GM12878 (cell line): ENCODE results near the gene SRSF3. TPM values are rescaled to one million over a fixed set of nuclear protein-coding genes. Genes with fewer than 3 reads are reported as not detected.

ENCODE experiments used
- ATAC-seq: fragments of 200-7000 bp; cut with Tn5 transposase; 3 replicates; pipeline ENCODE4 v1.9.1; 2020; ENCODE audit warnings: mild to moderate bottlenecking, moderate library complexity
- BruUV-seq: library from RNA; stranded (reverse); fragments of 400-500 nt; replicated peaks from 2 replicates; lab custom pipeline; 2021; lab: Mats Ljungman, UMichigan
- CTCF ChIA-PET: fragments of 300-600 bp; sonication (Branson Sonifier 250); formaldehyde crosslinking; extraction: SDS; loops from one replicate; lab custom pipeline; 2021; ENCODE audit warnings: inconsistent platforms; lab: Yijun Ruan, JAX
- POLR2A ChIA-PET: fragments of 350-600 bp; formaldehyde crosslinking; extraction: SDS; loops from one replicate; lab custom pipeline; 2021; ENCODE audit warnings: inconsistent platforms; lab: Charles Lee
- RAD21 ChIA-PET: fragments of 300-600 bp; sonication (Branson Sonifier 250); formaldehyde crosslinking; loops from one replicate; lab custom pipeline; 2023; ENCODE audit warnings: antibody characterized with exemption; ENCODE audit not compliant: unreplicated experiment; lab: Charles Lee
- SMC1A ChIA-PET: fragments of 300-600 bp; sonication (Branson Sonifier 250); formaldehyde crosslinking; loops from one replicate; lab custom pipeline; 2023; ENCODE audit not compliant: unreplicated experiment, uncharacterized antibody; lab: Charles Lee
- DNase-seq: peaks from one replicate; pipeline ENCODE4 v3.0.0-alpha.2; 2011; ENCODE audit warnings: low read depth, low spot score
- FAIRE-seq: peaks from 3 replicates; lab custom pipeline; 2011; peaks lifted over from hg19 to GRCh38; lab: Jason Lieb, UNC
- H2AFZ ChIP-seq: 2 replicates; pipeline ENCODE4 v1.6.0; 2011; ENCODE audit warnings: low read depth, low read length, control low read depth; ENCODE audit not compliant: control insufficient read depth
- H3K27ac ChIP-seq: 2 replicates; pipeline ENCODE4 v1.5.1; 2011; ENCODE audit warnings: control low read depth; ENCODE audit not compliant: control insufficient read depth, insufficient read depth
- H3K27me3 ChIP-seq, 2 experiments: replicated peaks in 1 of 2; 2 replicates each; pipeline versions ENCODE4 v1.6.0 to v1.6.1; 2011; ENCODE audit warnings: low read length in 1 of 2; ENCODE audit not compliant: control insufficient read depth in 2 of 2, insufficient read depth in 2 of 2
- H3K36me3 ChIP-seq, 2 experiments: 2 replicates each; pipeline ENCODE4 v1.5.1; 2011; ENCODE audit warnings: low read length in 1 of 2; ENCODE audit not compliant: control insufficient read depth in 2 of 2, insufficient read depth in 2 of 2
- H3K4me1 ChIP-seq: 2 replicates; pipeline ENCODE4 v1.6.1; 2011; ENCODE audit warnings: mild to moderate bottlenecking, low read length, moderate library complexity, mixed read lengths; ENCODE audit not compliant: control insufficient read depth, insufficient read depth
- H3K4me2 ChIP-seq: 2 replicates; pipeline ENCODE4 v1.6.0; 2011; ENCODE audit warnings: control low read depth; ENCODE audit not compliant: control insufficient read depth, insufficient read depth
- H3K4me3 ChIP-seq: fragments of 200-600 bp; sonication (generic); 2 replicates; pipeline ENCODE4 v1.5.1; 2016
- H3K79me2 ChIP-seq: 2 replicates; pipeline ENCODE4 v1.6.0; 2011; ENCODE audit warnings: low read length; ENCODE audit not compliant: control insufficient read depth, insufficient read depth
- H3K9ac ChIP-seq: 2 replicates; pipeline ENCODE4 v1.8.0; 2011; ENCODE audit warnings: low read length, control low read depth, mixed read lengths; ENCODE audit not compliant: control insufficient read depth, insufficient read depth
- H3K9me3 ChIP-seq: replicated peaks from 3 replicates; pipeline ENCODE4 v1.5.1; 2011; ENCODE audit warnings: mild to moderate bottlenecking, low read length; ENCODE audit not compliant: control insufficient read depth, insufficient read depth
- H4K20me1 ChIP-seq: 2 replicates; pipeline ENCODE4 v1.6.0; 2011; ENCODE audit not compliant: control insufficient read depth, insufficient read depth
- CEBPB ChIP-seq, 2 experiments: fragments of 150-350 bp in 1 of 2; IDR thresholded peaks; 2 replicates each; pipeline ENCODE4 v1.6.1; 2012 to 2014; ENCODE audit warnings: low read depth in 2 of 2, low read length in 2 of 2, borderline replicate concordance in 1 of 2, inconsistent platforms in 1 of 2
- CUX1 ChIP-seq: IDR thresholded peaks from 2 replicates; pipeline ENCODE4 v1.6.1; 2012; ENCODE audit warnings: improper control_type of control experiment, low read depth, low read length; ENCODE audit not compliant: insufficient replicate concordance
- EED ChIP-seq: sonication (generic); IDR thresholded peaks from 2 replicates; pipeline ENCODE4 v1.6.1; 2016; ENCODE audit warnings: antibody characterized with exemption, low read depth
- ELK1 ChIP-seq: IDR thresholded peaks from 2 replicates; pipeline ENCODE4 v1.6.1; 2012; ENCODE audit warnings: low read depth, low read length, improper control_type of control experiment
- HDGF ChIP-seq: fragments of 450-650 bp; IDR thresholded peaks from 2 replicates; pipeline ENCODE4 v1.6.1; 2016; ENCODE audit warnings: antibody characterized with exemption
- IKZF1 ChIP-seq: fragments of 450-650 bp; conservative IDR thresholded peaks from 2 replicates; pipeline ENCODE4 v1.6.1; 2017; ENCODE audit warnings: antibody characterized with exemption, mild to moderate bottlenecking
- KDM1A ChIP-seq: fragments of 200-600 bp; sonication (generic); IDR thresholded peaks from 2 replicates; pipeline ENCODE4 v1.6.1; 2016; ENCODE audit warnings: borderline replicate concordance
- NFYB ChIP-seq: IDR thresholded peaks from 2 replicates; pipeline ENCODE4 v1.6.1; 2011; ENCODE audit warnings: low read depth, mild to moderate bottlenecking, low read length, improper control_type of control experiment, moderate library complexity; ENCODE audit not compliant: insufficient read depth
- NKRF ChIP-seq: fragments of 450-650 bp; conservative IDR thresholded peaks from 2 replicates; pipeline ENCODE4 v1.6.1; 2017; ENCODE audit warnings: mild to moderate bottlenecking, moderate library complexity
- RAD51 ChIP-seq: fragments of 450-650 bp; IDR thresholded peaks from 2 replicates; pipeline ENCODE4 v1.6.1; 2016; ENCODE audit warnings: moderate library complexity, mild to moderate bottlenecking, inconsistent platforms
- RUNX3 ChIP-seq: IDR thresholded peaks from 2 replicates; pipeline ENCODE4 v1.6.1; 2012; ENCODE audit warnings: low read length, inconsistent platforms
- SIX5 ChIP-seq: IDR thresholded peaks from 2 replicates; pipeline ENCODE4 v1.6.1; 2011; ENCODE audit warnings: mild to moderate bottlenecking, low read depth, low read length, moderate library complexity; ENCODE audit not compliant: severe bottlenecking
- WGBS: methylation state at CpG from one replicate; pipeline ENCODE4 v1.1.6; 2016; ENCODE audit warnings: low lambda C conversion rate; ENCODE audit not compliant: insufficient replicate concordance, insufficient coverage; ENCODE audit errors: missing lambda C conversion rate; 5-methylcytosine and 5-hydroxymethylcytosine counted together
- in situ Hi-C: fragments of 300-500 bp; cut with MboI; formaldehyde crosslinking; loops from 9 replicates; pipeline ENCODE4 v1.14.3; 2018; ENCODE audit warnings: mixed read lengths
- intact Hi-C: fragments of 100-400 bp; cut with micrococcal nuclease; formaldehyde crosslinking; loops from one replicate; pipeline ENCODE4 v1.14.2; 2022; ENCODE audit not compliant: unreplicated experiment
- polyA plus RNA-seq, 11 experiments: library from polyadenylated mRNA; depleted of rRNA in 4 of 11; unstranded in 6 of 11; stranded (reverse) in 5 of 11; fragments of >200 nt; fragmentation: Nextera tagmentation in 4 of 11; fragmentation: Illumina TruSeq in 1 of 11; extraction: Ambion mirVana in 4 of 11; extraction: Trizol in 1 of 11; gene quantifications; 1 replicate in 1 of 11; 2 replicates in 10 of 11; pipeline versions ENCODE4 v1.2.1 to v1.2.3, GENCODE V29; 2011 to 2016; ENCODE audit warnings: inconsistent platforms in 2 of 11, missing spikeins in 2 of 11, low read depth in 1 of 11
- total RNA-seq, 4 experiments: library from RNA; depleted of rRNA in 3 of 4; stranded (reverse); fragments of >200 nt in 3 of 4; fragmentation: Illumina TruSeq in 1 of 4; extraction: Trizol in 1 of 4; gene quantifications; 2 replicates each; pipeline versions ENCODE4 v1.2.1 to v1.2.3, GENCODE V29; 2013 to 2021

The SRSF3 gene
- total and polyA plus RNA-seq, 10 of the 15 experiments (the other 5 are each of a cell fraction or from before 2014, with no cell fraction given), result 195 to 1,377 (median 493) TPM

GRCh38 chr6:36649701-36650484 lies 55.7 kb downstream of the SRSF3 start:
- peaks cover 36% of the 10 kb centered on the region for H3K4me1 ChIP-seq
- no peak overlapping the region for H3K4me2 ChIP-seq
- no peaks in the 10 kb centered on the region for H3K9me3 ChIP-seq
- H4K20me1 ChIP-seq, result no peaks in the 10 kb centered on the region
- ChIA-PET CTCF (interaction anchor here (1.7 to 5.9 kb wide), 8 partner anchors 13 to 35 kb away, joined by 4 to 27 read pairs (median 10); no protein-coding TSS in a partner anchor), RAD21 (interaction anchor here (0.9 to 5.1 kb wide), 7 partner anchors 13 to 109 kb away, joined by 3 to 45 read pairs (median 14); partner anchors contain the start of gene CDKN1A), POLR2A (interaction anchor here (0.6 to 11.8 kb wide), 7 partner anchors 17 to 43 kb away, joined by 3 to 104 read pairs (median 4); partner anchors contain the start of gene CDKN1A), SMC1A (interaction anchor here (0.6 to 16.7 kb wide), 5 partner anchors 10 to 1758 kb away, joined by 3 to 240 read pairs (median 5); partner anchors contain the start of gene CDKN1A)
- H2AFZ ChIP-seq, result peak overlapping the region; percentile 21; the same call in 1 of the 2 replicates
- in situ Hi-C loops, result no loop called here
- no peak overlapping the region for H3K4me3 ChIP-seq
- no TSS peak for BruUV-seq
- H3K27ac ChIP-seq, result peak overlapping the region; percentile 52
- intact Hi-C loops, result loop anchor here (2.0 kb wide), 1 partner anchor 21 kb away; no protein-coding TSS in a partner anchor
- no peak for ATAC-seq
- no peak for DNase-seq
- no peaks in the 10 kb centered on the region for H3K27me3 ChIP-seq
- no peak overlapping the region for H3K9ac ChIP-seq
- H3K79me2 ChIP-seq, result no peaks in the 10 kb centered on the region
- WGBS, result 42% methylated on average over 13 of the region's 13 CpGs
- no peak for FAIRE-seq
- H3K36me3 ChIP-seq, result no peaks in the 10 kb centered on the region
- no peak for TF ChIP-seq RAD51
- 0 out of 2 replicates have a peak, but pooled peaks have one; percentile 5 for TF ChIP-seq RUNX3
- no peak for TF ChIP-seq NKRF
- TF ChIP-seq SIX5, result no peak
- no peak for TF ChIP-seq HDGF
- no peak for TF ChIP-seq KDM1A
- TF ChIP-seq IKZF1, result peak; percentile 60; the same call in 1 of the 2 replicates
- no peak for TF ChIP-seq ELK1
- TF ChIP-seq EED, result 0 out of 2 replicates have a peak, but pooled peaks have one; percentile 18
- peak in 1 of 2 experiments; percentile 34; a peak in 1 of 4 replicates for TF ChIP-seq CEBPB (IDR thresholded peaks at IDR 0.05; ENCODE audit: borderline replicate concordance in 1 of 2, low read depth in 2 of 2, low read length in 2 of 2)
- TF ChIP-seq CUX1, result no peak
- TF ChIP-seq NFYB, result no peak
